ENCODE data around the gene MALL. TPM values are rescaled to one million over a fixed set of nuclear protein-coding genes. Genes with fewer than 3 reads are reported as not detected.
"Not testable (repeated sequence)": the region's sequence is repeated elsewhere in the genome, so short reads cannot be mapped to it uniquely, and the experiment has no call there.

The MALL gene
- total RNA-seq, result 26.8 and 64.3 TPM in 2 replicates

DNA sequence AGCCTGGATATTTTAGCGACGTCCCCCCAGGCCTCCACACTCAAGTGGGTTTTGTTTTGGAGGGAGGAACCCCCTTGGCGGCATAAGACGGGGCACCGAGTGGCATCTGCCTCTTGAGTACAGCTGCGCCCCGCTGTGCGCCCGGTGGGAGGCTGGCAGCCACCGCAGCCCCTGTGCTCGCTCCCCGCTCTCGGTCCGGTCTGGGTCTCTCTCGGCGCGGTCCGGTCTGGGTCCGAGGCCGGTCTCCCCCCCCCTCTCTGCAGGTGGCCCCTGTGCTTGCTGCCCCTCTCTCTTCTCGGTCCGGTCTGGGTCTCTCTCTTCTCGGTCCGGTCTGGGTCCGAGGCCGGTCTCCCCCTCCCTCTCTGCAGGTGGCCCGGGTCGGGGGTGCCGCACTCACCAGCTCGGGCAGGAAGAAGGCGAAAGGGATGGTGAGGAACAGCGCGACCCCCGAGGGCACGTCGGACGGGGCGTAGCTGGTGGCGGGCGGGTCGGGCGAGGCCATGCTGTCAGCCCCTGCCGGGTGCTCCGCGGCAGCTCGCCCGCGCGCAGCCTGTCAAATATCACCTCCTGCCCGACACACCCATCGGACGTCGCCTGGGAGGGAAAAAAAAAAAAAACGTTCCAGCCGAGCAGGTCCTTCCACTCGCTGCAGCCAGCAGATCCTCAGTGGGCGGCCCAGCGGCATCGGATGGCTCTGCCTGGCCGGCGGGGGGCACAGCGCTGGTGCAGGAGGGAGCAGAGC, at the start of gene MALL:
Gene MALL, minus strand, starts transcription at position 532 of the 742 bp plus-strand sequence. Its CDS starts 30 bp downstream, at position 502.
- peak; percentile 30 to 49 for DNase-seq (ENCODE audit: low read depth in 2 of 2)

DNA sequence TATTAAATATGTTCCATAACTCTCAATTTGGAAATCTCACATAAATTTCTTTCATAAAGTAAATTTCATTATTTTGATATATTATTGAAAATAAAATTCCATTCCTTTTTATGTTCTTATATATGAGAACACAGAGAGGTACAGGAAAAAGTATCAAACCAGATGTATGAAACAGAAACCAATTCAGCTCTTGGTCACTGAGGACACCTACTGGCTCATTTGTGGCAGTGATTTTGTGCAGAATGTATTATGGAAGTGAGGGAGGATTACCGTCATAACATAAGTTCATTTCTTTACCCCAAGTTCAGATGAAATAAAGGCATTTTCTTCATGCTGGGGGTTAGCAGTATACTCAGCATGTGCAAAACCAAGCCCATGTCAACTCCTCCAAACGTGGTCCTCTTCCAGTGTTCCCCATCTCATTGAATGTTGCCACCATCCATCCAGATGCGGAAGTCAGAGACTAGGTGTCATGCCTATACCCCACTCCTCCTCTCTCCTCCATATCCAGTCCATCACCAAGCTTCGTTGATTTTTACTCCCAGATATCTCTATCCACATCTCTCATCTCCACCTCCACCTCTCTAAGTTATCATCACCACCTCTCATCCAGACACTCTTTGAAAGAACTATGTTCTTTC, 41.7 kb upstream of the MALL start:
- peak; percentile 73 to 80 for DNase-seq (ENCODE audit: low read depth in 2 of 2)

DNA sequence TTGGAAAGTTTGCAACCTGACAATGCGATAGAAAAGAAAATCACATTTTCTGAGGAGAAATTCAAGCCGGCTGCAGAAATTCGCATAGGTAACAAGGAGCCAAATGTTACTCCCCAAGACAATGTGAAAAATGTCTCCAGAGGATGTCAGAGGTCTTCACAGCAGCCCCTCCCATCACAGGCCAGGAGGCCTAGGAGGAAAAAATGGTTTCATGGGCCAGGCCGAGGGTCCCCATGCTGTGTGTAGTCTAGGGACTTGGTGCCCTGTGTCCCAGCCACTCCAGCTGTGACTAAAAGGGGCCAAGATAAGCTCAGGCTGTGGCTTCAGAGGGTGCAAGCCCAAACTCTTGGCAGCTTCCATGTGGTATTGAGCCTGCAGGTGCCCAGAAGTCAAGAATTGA, 39.2 kb upstream of the MALL start:
- DNase-seq (ENCODE audit: low read depth in 2 of 2), result not testable (repeated sequence)

DNA sequence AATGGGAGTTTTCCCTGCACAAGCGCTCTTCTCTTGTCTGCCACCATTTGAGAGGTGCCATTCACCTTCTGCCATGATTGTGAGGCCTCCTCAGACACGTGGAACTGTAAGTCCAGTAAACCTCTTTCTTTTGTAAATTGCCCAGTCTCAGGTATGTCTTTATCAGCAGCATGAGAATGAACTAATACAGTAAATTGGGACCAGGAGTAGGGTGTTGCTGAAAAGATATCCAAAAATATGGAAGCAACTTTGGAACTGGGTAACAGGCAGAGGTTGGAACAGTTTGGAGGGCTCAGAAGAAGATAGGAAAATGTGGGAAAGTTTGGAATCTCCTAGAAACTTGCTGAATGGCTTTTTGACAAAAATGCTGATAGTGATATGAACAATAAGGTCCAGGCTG, 38.6 kb upstream of the MALL start:
- not testable (repeated sequence) for DNase-seq (ENCODE audit: low read depth in 2 of 2)

DNA sequence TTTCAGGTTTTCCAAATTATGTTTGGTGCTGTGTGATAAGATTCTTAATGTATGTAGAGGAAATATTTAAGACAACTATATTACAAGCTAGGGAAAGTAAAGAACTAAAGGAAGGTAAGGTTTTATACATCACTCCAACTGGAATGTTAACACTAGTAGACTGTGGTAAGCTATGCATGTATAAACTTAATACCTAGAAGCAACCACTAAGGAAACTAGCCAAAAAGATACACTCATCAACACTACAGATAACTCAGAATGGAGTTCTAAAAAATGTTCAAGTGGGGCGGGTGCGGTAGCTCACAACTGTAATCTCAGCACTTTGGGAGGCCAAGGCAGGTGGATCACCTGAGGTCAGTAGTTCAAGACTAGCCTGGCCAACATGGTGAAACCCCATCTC, 37.8 kb upstream of the MALL start:
- no peak for DNase-seq (ENCODE audit: low read depth in 2 of 2)

DNA sequence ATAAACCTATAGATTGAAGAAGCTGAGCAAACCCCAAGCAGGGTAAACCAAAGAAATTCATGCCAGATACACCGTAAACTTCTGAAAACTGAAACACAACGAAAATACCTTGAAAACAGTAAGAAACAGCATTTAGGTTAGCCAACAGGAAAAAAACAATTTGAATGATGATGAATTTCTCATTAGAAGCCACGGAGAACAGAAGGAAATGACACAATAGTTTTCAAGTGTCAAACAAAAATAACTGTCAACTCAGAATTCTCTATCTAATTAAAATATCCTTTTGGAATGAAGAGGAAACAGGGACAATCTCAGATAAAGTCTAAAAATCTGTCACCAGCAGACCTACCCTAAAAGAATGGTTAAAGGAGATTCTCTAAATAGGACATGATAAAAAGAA, 37.3 kb upstream of the MALL start:
- peak in 1 of 2 donors; percentile 30 for DNase-seq (ENCODE audit: low read depth in 2 of 2)

DNA sequence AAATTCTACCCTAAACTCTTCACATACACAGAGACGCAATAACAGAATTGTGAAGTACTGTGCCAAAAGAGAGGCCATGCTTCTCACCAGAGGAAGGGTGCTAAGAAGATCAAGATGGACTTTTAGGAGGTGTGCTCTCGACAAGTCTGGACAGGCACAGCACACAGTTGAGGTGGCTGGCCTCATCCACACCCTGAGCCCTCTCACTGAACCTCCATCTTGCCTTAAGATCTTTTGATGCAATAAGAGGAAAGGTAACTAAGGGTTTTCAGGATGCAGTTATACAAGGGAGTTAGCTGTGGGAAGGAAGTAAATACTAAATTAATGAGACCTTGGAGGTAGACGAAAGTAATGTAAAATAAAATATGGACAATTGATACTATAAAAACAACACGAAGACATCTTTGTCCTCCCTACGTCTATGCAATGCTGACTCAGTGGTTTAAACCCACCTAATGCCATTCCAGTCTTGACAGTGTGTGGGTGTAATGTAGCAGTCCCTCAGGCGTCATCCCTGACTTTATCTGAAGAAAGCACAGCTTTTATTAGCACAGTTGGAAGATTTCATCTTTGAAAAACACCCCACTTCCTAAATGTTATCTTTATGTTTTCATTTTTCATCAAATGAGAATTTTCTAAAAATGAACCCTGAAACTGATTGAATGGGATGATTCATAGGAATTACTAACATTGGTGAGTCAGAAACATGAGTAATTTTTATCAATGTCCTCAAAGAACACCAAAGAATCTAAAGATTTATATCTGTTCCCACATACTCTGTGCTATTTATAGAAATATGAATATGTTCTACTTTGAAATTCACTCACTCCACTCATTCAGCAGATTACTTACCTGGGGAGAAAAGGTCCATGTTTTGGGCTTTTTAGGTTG, 34.0 kb upstream of the MALL start:
- peak in 1 of 2 donors; percentile 90 for DNase-seq (ENCODE audit: low read depth in 2 of 2)

DNA sequence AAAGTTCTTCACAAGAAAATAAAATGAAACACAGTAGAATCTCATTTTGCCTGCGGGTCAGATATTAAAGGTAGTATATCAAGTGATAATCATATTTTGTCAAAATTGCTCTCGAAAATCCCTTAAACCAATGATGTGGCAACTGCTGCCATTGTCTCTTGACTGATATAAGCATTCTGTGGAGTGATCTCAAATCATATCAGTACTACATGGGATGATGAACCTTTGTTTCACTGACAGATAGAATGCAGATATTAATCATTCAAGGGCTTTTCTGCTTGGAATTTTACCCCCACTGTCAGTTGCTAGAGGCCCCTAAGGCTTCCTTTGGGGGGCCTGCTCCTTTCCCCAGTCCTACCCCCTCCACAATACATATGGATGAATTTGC, 31.3 kb upstream of the MALL start:
- DNase-seq (ENCODE audit: low read depth in 2 of 2), result no peak

DNA sequence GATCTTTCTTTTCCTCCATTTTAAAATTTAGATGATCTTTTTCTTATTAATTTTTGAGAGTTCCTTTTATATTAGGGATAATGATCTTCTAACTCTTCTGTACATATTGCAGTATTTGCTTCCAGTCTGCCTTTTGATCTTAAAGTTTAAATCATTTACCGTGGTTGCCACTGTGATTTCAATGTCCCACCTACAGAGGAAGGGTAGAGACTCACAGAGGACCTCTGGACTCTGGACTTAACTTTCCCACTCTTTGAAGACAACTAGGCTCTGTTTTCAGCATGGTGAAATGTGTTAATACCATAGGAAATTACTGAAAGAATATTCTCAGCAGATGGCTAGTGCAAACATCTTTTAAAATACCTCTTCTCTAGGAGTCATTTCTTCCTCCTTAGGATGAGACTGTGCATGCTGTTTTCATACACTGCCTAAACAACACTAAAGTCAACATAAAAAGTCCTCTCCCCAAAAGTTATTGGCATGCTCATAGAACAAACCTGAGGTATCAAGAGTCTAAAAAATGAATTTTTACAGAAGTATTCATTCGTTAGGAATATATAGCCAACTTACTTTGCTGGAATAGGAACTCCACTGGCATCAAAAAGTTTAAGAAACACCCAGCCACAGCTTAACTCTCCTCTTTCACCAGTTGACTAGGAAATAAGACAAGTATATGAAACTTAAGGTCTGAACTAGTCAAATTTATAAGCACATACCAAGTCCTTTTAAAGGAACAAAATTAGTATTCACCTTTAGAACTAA, 30.7 kb upstream of the MALL start:
- no peak for DNase-seq (ENCODE audit: low read depth in 2 of 2)

DNA sequence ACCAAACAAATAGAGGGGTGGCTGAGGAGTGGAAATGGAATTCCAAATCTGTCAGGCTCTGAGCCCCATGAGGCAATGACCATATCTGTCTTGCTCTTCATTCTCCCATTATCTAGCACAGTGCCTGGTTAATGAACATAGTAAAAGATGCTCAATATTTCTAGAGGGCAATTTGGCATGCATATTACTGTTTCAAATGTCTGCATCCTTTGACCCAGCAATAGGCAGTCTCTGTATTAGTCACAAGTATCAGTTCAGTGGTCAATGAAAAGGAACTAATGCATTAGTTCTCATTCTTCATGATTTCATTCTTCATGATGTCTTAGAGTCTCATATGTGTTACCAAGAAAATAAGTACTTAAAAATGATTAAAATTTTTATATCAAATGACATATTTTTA, 28.4 kb upstream of the MALL start:
- DNase-seq (ENCODE audit: low read depth in 2 of 2), result no peak

DNA sequence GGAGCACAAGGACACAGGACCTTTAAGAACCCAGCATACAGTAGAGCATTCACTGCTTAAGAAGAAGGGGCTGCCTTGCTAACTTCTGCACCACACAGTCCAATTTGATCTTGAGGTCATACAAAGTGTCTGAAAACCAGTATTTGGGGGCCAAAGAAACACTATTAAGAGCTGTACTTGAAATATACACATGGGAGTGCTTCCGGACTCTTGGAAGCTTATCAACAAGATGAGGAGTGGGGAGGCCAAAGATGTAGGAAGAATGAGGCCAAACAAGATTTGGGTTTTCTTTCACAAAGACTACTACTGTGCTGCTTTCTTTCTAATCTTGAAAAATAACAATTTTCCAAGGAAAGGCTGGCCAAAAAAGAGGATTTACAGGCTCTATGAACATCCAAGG, 24.8 kb upstream of the MALL start:
- no peak for DNase-seq (ENCODE audit: low read depth in 2 of 2)

DNA sequence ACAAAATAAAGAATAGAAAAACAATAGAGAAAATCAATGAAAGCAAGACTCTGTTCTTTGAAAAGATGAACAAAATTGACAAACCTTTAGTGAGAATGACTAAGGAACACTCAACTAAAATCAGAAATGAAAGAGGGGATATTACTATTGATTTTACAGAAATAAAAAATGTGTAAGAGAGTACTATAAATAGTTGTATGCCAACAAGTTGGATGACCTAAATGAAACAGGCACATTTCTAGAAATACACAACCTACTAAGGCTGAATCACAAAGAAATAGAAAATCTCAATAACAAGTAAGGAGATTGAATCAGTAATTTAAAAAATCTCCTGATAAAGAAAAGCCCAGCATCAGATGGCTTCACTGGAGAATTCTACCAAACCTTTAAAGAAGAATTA, 18.4 kb upstream of the MALL start:
- no peak for DNase-seq (ENCODE audit: low read depth in 2 of 2)

DNA sequence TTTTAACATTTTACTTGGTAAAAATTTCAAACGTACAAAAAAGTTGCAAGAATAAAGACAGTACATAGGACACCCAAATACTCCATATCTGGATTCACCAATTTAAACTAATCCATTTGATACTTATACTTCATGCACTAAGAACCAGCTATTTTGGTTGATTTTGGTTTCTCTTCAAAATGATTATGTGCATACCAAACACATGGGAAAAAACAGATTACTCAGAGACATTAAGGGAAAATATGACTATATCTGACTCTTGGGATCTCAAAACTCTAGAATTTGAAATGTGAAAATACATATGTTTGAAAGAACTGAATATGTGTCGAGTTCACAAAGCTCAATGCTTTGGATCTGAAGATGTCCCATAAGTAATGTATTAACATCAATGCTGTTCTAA, 15.5 kb upstream of the MALL start:
- DNase-seq (ENCODE audit: low read depth in 2 of 2), result no peak

DNA sequence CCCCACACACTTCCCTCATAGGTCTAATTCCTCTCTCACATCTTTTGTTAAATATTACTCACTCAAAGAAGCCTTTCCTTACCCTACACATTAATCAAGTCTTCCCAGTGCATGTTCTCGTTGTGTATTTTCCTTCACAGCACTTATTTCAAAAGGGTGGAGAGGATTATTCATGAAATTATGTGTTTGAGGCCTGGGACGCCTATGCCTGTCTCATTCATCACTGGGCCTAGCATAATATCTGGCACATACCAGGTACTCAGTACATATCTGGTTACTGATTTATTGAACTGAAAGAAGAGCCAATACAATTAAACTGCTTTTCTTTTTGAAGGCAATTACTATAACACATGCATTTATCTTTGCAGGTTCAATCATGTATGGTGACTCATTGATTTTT, 15.1 kb upstream of the MALL start:
- no peak for DNase-seq (ENCODE audit: low read depth in 2 of 2)

DNA sequence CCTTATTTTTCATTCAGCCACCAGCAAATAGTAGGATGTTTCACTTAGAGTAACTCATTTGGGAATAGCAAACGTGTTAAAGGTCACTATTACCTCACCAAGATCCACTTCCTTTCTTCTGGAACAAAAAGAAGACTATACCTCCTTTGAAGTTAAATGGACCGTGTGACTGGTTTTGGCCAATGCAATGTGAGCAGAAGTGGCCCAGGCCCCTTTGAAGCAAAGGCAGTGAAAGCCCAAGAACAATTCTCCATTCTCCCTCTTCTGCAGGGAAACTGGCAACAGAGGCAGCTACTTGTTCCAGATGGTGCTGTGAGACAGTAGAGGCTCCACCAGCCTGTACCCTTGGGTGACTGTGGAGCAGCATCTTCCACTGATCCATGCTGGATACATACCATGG, 11.3 kb upstream of the MALL start:
- DNase-seq (ENCODE audit: low read depth in 2 of 2), result no peak

DNA sequence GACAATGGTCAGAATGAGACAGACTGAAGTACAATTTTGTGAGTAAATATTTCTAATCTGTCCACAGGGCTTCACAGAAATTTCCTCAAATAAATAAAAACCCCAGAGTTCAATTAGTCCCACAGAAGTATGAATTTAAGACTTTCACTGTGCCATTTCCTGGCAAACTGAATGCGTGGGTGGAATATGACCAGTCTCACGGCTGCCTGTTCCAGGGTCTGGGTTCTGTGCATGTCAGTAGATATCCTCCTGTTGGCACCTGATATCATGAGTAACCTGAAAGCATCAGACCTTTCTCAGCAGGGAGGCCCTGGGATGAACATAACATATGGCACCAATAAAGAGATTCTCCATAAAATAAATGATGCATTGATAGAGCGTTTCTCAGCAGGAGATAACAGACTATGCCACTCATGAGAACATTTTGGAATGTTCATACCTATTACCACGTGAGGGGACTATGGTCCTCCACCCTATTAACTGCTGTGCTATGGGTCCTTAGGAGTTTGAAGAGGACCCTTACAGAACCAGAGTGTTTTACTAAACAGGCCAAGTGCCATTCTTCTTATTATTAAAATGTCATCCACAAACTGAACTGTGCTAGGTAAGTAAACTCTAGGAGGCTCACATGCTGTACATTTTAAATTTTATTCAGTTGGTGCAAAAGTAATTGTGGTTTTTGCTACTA, 10.6 kb upstream of the MALL start:
- DNase-seq (ENCODE audit: low read depth in 2 of 2), result peak in 1 of 2 donors; percentile 25

DNA sequence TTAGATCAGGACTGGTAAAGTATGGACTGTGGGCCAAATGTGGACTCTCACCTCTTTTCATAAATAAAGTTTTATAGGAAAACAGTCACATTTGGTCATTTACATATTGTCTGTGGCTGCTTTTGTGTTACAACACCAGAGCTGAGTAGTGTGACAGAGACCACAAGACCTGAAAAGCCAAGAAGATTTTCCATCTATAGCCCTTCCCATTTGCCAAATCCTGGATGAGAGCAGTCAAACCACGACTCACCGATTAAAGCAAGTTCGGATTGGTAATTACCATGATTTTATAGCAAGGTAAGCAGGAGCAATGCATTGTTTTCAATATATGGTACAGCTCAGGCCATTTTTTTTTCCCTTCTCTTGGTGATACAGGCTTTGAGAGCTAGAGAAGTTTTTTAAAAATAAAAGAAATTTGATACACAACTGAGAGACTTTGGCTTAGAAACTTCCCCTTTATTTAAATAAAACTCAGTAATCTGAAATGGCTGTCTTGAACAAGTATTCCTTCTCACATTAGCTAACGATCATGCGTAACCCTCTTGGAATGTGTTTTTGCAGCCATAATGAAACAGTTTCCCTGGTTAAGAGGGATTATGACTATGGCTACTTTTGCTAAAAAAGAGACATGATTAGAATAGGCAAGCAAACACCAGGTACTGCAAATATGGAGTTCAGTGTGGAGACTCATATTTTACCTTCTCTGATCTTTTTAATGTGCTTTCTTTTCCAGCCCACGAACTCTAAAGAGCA, 9.5 kb upstream of the MALL start:
- no peak for DNase-seq (ENCODE audit: low read depth in 2 of 2)

DNA sequence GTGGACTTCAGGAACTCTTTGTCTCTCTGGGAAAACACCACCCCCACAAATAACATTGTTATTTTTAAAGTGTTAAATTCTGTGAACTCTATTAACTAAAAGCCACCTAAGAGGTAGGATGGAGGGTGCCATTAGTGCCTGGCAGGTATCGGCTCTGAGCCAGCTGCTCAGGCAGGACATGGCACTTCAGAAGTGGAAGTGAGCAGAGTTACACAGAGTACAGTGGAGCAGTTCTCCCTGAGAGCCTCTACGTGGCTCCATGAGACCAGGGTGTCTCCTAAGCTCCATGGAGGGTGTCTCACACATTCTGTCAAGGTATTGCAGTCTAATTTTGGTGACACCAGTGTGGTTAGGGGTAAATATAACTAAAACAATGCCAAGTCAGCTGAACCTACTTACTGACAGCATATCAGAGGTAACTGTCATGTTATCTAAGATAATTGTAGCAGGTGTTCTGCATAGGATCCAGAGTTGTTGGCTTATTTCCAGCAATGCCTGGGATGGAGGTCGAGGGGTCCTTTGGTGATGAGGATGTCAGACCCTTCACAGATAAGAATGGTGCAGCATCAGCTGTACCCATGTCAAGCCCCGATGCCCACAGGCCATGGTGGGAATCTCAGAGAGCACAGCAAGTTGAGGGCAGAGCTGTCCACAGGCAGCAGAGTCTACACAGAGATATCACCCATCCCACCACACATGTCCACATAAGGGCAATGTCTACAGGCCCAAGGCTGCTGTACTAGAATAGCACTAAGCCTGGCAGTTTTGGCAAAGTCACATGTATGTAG, 8.6 kb upstream of the MALL start:
- DNase-seq (ENCODE audit: low read depth in 2 of 2), result no peak

DNA sequence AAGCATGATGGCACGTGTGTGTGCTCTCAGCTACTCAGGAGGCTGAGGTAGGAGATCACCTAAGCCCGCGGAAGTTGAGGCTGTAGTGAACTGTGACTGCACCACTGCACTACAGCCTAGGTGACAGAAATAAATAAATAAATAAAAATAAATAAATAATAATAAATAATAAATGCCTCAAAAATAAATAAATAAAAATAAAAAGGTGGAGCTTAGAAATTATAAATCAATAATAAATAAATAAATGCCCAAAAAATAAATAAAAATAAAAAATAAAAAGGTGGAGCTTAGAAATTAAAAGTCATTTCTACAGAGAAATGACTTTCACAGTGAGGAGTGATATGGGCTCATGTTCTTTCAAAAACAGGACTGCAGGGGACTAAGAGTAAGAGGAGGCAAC, 6.0 kb upstream of the MALL start:
- DNase-seq (ENCODE audit: low read depth in 2 of 2), result no peak

DNA sequence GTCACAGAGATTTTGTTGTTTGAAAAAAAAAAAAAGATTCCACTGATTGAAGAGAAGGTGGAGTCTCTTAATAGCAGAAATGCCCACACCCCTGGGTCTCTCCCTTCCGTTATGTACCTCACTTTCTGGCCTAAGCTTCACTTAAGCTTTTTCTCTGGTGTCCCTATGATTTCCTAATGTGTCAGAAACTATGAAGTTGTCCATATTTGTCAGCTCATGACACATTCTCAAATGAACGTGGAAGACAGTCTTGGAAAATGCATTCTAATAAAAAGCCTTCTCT, 5.4 kb upstream of the MALL start:
- no peak for DNase-seq (ENCODE audit: low read depth in 2 of 2)

Data from dermis microvascular lymphatic vessel endothelial cell (primary cell).